GM18873 (cell line): ENCODE results near the gene HCN2.

ENCODE experiments used
- ATAC-seq: cut with Tn5 transposase; IDR thresholded peaks from one replicate; pipeline ENCODE4 v1.9.1; 2021; ENCODE audit warnings: mild to moderate bottlenecking, moderate library complexity, moderate number of reproducible peaks; ENCODE audit not compliant: unreplicated experiment, low FRiP score

Gene HCN2

DNA sequence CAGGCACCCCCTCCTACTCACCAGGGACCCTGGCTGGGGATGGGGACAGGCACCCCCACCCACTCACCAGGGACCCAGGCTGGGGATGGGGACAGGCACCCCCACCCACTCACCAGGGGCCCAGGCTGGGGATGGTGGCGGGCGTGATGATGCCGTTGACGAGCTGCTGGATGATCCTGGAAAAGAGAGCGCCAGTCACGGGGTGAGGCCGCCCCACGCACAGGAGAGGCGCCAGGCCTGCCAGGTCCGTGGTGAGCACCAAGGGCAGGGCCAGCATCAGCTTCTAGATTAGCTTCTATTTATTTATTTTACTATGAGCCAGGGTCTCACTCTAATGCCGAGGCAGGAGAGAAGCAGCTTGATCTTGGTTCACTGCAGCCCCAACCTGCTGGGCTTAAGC is 60.4 kb downstream of the HCN2 start:
- ATAC-seq, result no peak

DNA sequence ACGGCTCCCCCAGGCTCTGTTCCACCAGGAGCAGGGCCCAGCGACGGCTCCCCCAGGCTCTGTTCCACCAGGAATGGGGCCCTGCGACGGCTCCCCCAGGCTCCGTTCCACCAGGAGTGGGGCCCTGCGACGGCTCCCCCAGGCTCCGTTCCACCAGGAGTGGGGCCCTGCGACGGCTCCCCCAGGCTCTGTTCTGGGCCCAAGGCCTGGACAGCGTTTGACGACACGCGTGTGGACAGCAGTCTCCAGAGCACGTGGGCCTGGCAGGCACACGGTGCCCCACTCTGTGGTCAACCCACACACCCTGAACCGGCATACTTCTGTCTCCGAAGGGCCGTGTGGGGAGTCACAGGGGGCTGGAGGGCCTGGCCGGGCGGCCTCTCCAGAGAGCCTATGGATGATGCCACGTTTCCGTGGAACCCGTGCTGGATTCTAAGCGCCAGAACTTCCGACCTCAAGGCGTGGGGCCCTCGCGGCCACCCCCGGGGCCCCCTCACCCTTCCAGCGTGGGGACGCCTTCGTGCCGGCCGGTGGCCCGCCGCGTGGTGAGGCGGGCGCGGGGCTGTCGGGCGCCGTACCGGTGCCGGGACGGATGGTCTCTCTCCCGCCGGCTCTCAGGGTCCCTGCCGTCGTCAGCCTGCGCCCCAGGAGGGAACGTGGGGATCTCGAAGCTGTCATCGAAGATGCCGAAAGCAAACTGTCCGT is 61.6 kb downstream of the HCN2 start:
- ATAC-seq, result no peak

DNA sequence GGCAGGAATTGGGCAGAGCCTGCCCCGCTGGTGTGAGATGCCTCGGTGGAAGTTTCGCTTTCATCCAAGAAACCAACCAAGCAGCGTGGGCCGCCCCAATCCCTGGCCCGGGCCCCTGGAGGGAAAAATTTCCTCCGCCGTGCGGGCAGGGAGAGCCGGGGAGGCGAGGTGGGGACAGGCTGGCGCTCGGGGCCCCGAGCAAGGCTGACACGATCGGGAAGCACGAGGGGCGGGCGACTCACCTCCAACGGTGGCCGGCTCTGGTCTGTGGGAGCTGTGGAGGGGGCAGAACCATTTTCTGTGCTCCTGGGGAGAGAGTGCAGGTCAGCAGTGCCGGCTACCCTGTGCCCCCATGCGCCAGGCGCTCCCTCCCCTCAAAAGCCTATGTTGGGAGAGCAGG is 62.3 kb downstream of the HCN2 start:
- ATAC-seq, result no peak

DNA sequence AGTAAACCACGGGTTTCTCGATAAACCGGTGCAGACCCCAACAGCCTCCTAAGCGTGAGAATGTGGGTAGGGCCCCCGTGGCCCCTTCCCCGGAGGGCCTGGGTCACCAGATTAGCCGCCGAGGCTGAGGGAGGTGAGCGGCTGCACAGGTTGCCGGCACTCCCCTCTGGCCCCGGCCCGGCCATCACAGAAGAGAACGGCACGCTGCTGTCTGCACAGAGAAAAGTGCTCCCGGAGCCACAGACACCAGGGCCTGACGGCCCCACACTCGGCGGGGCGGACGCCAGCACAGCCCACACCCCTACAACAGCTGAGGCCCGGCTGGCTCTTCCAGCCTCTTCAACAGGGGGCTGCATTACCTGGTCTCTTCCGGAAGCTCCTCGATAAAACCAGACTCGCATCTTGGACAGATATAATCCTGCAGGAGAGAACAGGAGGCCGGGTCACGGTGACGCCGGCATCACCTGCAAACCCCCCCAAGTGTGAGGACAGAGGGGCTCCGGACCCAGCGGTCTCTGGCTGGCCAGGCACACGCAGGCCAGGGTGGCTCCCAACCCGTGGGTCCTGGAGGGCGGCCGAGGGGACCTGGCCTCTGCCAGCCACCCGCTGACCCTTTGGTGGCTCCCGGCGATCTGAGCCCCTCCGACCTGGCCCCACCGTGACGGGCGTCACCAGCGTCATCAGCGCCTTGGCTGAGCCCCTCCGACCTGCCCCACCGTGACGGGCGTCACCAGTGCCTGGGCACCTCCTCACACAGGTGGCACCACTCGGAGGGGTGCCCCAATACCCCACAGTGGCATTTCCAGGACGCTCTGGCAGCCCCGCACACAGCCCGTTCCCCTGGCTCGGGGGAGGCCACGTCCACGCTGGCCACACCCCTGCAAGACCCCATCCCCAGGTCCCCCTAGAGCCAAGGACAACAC is 63.0 kb downstream of the HCN2 start:
- no peak for ATAC-seq

DNA sequence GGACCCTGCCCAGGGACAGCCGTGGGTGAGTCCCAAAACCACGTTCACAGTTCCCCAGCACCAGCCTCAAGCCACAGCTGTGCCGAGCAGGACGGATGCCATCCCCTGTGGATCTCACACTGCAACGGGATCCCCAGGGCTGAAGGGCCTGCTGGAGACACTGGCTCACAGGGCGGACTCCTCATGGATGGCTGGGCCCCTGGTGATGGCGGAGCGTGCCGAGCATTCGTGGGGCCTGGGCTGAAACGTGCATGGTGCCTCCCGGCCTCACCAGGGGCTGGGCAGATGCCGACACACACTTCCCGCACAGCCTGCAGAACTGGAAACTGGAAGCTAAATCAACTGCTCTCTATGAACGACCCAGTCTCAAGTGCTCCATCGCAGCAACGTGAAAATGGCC is 63.7 kb downstream of the HCN2 start:
- no peak for ATAC-seq

DNA sequence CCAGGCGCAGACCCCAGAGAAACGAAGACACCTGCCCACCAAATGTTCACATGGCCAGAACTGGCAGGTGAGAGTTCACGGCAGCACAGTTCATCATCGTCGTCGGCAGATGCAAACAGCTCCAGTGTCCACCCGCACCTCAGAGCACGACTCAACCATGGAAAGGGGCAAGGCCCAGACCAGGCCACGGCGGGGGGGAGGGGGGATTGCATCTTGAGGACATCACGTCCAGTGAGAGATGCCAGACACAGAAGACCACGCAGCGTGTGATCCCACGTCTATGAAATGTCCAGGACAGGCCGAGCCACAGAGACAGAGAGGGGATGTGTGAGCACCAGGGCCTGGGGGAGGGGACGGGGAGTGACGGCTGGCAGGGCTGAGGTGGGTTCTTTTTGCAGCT is 66.0 kb downstream of the HCN2 start:
- no peak for ATAC-seq

DNA sequence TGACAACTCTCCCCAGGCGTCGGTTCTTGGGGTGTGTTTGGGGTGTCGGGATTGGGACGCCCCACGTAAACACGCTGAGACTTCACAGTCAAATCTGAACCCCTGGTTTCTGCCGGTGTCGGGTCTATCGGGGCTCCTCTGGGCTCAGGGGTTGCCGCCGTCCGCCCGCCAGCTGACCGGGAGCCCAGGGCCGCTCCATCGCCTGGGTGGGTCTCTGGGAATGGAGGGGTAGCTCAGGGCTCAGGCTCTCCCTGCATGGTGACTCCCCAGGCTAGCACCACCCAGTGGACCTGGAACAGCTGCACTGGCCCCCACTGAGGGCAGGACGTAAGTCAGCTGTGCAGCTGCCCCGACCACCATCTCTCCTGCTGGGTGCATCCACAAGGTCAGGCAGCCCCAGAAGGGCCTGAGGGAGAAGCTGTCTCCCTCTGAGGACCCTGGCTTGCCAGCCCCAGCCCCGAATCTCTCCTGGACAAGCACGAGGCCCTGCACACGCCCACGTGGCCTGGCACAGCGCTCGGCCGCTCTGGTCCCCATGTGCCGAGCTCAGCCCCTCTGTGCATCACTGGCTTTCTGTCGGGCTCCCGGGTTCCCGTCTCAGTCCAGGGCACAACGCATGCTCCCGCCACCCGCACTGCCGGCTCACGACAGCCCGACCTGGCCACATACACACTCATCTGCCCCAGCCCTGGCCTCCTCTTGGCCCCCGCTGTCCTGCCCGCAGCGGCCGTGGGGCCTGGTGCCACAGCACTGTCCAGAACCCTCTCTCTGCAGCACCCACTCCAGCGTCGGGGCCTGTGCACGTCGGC is 67.3 kb downstream of the HCN2 start:
- no peak for ATAC-seq

DNA sequence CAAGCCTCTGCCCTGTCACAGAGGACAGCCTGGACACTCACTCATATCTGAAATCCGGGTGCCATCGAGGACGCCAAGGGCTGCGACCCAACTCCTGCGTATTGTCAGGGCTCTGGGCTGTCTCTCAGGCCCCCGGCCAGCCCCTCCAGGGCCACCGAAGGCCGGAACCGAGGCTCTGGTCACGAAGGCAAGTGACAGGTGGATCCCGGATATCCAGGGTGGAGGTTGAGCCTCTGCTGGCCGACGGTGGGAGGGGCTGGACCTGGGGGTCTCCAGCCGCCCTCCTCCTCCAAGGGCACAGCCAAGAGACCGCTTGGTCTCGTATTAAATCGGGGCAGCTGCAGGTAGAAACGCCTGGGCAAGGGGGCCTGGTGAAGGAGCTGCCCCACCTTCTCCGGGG is 67.9 kb downstream of the HCN2 start:
- ATAC-seq, result no peak

DNA sequence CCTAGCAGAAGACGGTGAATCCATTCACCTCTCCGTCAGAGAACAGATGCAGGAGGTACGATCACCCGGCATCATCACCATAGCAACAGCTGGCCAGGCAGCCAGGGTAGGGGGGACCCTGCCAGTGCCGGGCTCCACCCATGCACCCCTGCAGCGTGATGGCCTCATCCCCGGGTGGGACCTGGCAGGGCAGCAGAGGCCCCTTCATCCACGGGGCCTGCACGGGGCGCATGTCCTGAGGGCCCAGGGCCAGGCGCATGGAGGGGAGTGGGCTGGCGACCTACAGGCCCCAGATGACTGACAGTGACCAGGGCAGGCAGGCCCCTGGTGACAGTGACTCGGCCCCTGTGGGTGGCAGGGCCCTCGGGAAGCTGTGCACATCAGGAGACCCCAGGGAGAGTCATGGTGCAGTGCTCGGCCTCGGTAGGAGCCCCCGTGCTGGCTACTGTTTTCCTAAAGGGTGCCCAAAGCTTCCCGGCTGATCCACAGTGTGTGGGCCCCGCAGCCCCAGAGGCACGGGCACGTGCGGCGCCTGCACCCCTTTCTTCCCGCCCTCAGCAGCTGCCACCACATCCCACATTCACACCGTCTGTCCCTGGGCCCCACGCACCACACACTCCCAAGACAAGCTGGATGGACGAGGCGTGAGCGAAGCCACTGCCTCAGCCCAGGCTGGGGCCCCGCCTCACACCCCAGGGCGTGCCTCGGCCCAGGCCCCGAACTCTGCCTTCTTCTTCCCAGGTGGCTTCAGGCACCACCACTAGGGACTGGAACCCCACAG is 68.6 kb downstream of the HCN2 start:
- ATAC-seq, result no peak

DNA sequence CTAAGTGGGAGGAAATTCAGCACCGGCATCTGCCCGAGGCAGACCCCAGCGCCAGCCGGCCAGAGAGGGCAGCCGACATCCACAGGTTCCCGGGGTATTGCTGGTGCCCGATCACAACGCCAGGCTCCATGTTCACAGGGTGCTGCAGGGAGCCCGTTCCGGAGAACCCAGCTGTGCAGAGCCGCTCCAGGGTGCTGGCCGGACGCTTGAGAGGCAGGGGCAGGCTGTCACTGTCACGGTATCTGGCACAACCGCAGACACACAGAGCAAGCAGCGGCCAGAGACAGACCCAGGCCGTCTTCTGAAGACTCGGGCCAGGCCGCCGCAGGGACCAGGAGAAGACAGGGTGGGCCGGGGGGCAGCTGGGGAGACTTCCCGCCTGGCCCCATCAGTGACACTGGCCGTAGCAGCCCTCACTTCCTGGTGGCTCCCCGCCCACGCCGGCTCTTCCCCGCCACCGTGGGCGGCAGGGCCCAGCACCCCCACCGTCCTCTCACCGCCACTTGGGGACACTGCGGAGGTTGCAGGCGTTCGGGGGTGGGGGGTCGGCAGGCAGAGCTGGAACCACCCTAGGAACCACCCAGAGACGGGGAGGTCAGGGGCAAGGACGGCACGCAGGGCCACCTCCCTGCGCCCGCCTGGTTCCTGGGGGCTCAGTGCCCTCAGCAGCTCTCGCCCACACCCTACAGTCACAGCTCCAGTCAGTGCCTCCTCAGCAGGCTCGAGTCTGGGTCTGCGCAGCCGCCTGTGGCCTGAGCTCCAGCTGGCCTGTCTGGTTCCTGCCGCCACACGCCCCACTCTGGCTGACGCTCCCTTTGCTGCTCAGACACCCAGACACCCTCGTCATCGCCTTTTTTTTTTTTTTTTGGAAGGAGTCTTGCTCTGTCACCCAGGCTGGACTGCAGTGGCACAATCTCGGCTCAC is 69.5 kb downstream of the HCN2 start:
- no peak for ATAC-seq

DNA sequence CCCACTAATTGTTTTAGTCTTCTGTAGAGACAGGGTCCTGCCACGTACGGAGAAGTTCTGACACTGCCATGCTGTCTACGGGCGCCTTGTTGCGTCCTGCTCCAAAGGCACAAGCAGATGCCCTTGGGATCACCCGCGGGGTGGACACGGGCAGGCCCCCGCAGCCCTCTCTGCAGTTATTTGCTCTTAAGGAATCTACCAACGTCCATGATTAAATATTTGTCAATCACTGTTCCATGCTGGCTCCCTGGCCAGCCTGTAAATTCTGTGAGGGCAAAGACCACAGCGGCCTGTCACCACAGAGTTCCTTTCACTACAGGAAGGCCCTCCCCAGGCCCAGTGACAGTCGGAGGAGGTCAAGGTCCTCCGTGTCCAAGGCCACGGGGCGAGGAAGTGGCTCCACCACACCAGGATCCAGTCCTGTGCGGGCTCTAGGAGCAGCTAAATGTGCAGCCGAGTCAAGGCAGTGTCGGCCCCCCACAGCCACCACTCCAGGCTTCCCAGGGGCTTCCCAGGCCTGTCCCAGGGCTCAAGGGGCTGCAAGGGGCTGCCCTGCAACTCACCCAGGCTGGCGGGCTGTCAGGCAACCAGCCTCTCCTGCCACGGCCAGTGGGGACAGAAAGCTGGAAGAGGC is 71.2 kb downstream of the HCN2 start:
- ATAC-seq, result no peak

DNA sequence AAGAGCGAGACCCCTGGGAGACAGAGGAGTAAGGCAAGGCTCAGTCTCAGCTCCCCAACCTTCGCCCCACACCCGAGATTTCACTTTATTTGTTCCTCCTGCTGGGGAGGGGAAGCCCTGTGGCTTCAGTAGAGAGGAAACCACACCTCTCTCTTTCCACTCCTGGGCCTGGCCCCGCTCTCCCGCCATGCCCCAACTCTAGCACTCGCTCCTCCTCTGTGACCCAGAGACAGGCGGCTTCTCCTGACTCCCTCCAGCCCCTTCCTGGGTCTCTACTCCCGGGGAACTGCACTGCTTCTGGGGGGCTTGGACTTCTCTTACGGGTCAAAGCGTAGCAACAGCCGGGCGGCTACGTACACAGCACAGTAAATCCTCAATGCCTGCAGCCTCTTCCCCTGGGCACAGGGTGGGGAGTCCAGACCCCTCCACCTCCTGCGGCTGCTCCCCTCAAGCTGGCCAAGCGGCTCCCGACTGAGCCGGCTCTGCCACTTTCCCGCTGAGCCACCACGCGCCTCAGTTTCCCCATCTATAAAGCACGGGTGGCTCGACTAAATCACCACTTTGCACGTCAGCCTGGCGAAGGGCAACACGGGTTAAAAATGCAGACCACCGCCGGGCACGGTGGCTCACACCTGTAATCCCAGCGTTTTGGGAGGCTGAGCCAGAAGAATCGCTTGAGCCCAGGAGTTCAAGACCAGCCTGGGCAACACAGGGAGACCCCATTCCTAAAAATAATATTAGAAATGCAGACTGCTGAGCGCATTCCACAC is 71.9 kb downstream of the HCN2 start:
- no peak for ATAC-seq

DNA sequence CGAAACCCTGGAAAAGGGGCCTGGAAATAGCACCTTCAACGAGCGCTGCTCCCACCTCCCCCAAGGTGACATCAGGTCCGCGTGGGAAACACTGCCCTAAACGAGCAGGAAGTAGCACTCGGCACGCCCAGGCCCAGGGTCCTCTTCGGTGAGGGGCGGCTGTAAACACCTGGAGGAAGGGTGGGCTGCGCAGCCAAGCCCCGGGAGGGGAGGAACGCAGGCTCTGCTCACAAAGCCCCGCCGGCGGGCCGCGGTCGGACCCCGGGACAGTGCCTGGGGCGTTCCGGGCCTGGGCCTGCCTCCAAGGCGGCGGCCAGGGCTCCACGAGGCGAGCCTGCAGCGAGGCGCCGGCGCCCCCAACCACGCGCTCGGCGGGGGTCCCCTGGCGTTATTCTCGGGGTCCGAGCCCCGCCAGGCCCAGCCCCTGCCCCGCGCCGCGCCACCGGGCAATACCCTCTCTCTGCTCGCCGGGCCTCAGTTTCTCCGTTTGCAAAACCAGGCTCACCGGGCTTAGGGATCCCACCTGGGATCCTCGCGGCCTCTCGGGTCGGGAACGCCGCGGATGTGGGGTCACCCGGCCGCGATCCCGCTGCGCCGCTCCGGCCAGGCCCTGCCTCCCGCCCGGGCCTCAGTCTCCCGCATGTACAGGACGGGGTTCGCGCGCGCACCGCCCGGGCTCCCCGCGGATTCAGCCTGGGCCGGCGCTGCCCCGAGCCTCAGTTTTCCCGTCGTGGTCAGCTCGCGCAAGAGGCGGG is 72.7 kb downstream of the HCN2 start:
- peak; percentile 9 for ATAC-seq

DNA sequence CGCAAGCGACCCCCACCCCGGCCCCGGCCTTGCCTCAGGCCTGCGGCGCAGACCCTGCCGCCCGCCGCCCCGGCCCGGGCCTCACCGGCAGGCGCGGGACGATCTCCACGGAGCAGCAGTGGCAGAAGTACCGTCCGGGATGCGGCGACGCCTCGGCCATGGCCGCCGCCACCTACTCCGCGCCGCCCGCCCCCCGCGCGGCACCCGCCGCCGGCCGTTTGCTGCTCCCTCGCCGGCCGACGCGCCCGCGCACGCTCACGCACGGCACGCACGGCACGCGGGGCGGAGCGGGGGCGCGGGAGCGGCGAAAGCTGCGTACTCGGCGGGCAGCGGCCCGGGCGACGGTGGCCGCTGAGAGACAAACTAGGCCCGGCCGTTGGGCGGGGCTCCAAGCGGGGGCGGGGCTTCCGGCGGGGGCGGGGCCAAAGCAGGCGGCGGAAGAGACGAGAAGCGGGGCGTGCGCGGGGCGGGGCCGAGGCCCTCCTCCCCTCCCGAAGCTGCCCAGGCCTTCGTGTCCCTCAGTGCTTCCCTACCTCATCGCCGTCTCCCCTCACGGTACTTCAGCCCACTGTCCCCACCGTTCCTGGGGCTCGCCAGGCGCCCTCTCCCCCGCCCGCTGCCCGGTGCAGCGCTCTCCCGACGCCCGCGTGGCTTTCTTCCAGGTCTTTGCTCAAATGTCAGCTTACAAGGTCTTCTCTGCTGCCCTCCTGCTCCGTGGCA is 73.4 kb downstream of the HCN2 start, which contains the start of gene RNF126:
RNF126 (minus strand) TSS at position 253 of the 720 bp plus-strand sequence; CDS start at position 160, 93 bp downstream.
- peak; percentile 40 for ATAC-seq

DNA sequence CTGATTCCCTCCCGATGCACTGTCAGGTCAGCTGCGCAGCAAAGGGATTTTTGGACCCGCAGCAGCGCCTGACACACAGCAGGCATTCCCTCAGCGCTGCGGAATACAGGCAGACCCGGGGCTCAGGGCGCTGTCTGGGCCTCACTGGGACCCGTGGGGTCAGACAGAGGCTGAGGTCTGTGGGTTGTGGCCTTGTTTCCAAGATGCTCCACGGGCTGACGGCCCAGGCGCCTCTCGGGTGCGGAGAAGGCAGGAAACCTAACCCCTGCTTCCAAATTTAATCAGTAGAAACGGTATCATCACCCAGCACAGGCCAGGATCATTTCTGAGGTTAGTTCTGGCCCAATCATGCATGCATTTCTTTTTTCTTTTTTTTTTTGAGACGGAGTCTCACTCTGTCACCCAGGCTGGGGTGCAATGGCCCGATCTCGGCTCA is 74.0 kb downstream of the HCN2 start:
- no peak for ATAC-seq

DNA sequence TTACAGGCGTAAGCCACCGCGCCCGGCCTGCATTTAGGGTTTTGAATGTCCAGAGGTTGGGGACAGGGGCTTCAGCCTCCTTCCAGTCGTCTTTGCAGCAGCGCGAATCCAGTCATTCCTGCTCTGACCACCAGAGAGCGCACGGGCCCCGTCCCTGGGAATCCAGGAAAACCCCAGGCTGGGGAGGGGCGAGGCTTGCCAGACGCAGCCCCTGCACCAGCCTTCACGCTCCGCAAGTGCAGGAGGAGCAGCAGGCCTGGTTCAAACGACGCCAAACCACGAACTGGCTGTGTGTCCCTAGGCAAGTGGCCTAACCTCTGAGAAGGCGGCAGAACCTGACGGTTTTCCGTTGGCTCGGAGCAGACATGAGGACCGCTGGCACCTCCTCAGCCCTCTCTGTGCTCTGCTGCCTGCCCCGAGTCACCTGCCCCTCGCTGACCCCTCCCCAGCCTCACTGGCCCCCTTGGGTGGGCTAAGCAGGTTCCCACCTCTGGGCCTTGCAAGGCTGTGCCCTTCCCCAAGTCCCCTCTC is 75.3 kb downstream of the HCN2 start:
- no peak for ATAC-seq
